Measurements from ENCODE around the gene SRPK1. TPM values are rescaled to one million over a fixed set of nuclear protein-coding genes. Genes with fewer than 3 reads are reported as not detected.
"Not testable (repeated sequence)": the region's sequence is repeated elsewhere in the genome, so short reads cannot be mapped to it uniquely, and the experiment has no call there.

The SRPK1 gene
- total RNA-seq, 2 experiments from 2014 or later: 131 to 136 TPM

- not testable (repeated sequence) for DNase-seq, H3K27ac Mint-ChIP-seq, H3K27me3 Mint-ChIP-seq, H3K9me3 Mint-ChIP-seq, H3K4me3 Mint-ChIP-seq
- H3K36me3 Mint-ChIP-seq: peaks cover 53% of the 10 kb centered on the region
- peaks cover 30% of the 10 kb centered on the region for H3K4me1 Mint-ChIP-seq
These were observed 4.0 kb downstream of the SRPK1 start for GRCh38 chr6:35916893-35917292.

- DNase-seq: no peak
- H3K36me3 Mint-ChIP-seq: peaks cover 57% of the 10 kb centered on the region
- H3K27ac Mint-ChIP-seq: no peak overlapping the region
- peaks cover 3% of the 10 kb centered on the region for H3K27me3 Mint-ChIP-seq
- peaks cover 26% of the 10 kb centered on the region for H3K4me1 Mint-ChIP-seq
- peaks cover 3% of the 10 kb centered on the region for H3K9me3 Mint-ChIP-seq
- H3K4me3 Mint-ChIP-seq: no peak overlapping the region
These were observed 4.8 kb downstream of the SRPK1 start for GRCh38 chr6:35916056-35916455.

- Mint-ChIP-seq H3K9me3 (peaks cover 4% of the 10 kb centered on the region), H3K36me3 (peaks cover 64% of the 10 kb centered on the region), H3K4me1 (peaks cover 27% of the 10 kb centered on the region), H3K27me3 (no peaks in the 10 kb centered on the region), H3K4me3 (no peak overlapping the region), H3K27ac (no peak overlapping the region)
- DNase-seq: no peak
These were observed 6.4 kb downstream of the SRPK1 start for GRCh38 chr6:35914536-35914935.

- no peak overlapping the region for H3K27ac Mint-ChIP-seq
- H3K4me1 Mint-ChIP-seq: peaks cover 13% of the 10 kb centered on the region
- peaks cover 74% of the 10 kb centered on the region for H3K36me3 Mint-ChIP-seq
- DNase-seq: no peak
- H3K27me3 Mint-ChIP-seq: no peaks in the 10 kb centered on the region
- peaks cover 12% of the 10 kb centered on the region for H3K9me3 Mint-ChIP-seq
- no peak overlapping the region for H3K4me3 Mint-ChIP-seq
These were observed 8.8 kb downstream of the SRPK1 start for GRCh38 chr6:35911871-35912653.

GRCh38 chr6:35909571-35909970 is 11.3 kb downstream of the SRPK1 start:
- H3K27me3 Mint-ChIP-seq, H3K27ac Mint-ChIP-seq: not testable (repeated sequence)

GRCh38 chr6:35908753-35909401 is 12.0 kb downstream of the SRPK1 start:
- H3K27me3 Mint-ChIP-seq, H3K27ac Mint-ChIP-seq, DNase-seq, H3K4me3 Mint-ChIP-seq: not testable (repeated sequence)
- Mint-ChIP-seq H3K9me3 (peaks cover 12% of the 10 kb centered on the region), H3K4me1 (peaks cover 16% of the 10 kb centered on the region), H3K36me3 (peaks cover 73% of the 10 kb centered on the region)

More at GRCh38 chr6:35909571-35909970, 11.3 kb downstream of the SRPK1 start:
- Mint-ChIP-seq H3K4me1 (peaks cover 18% of the 10 kb centered on the region), H3K36me3 (peaks cover 74% of the 10 kb centered on the region), H3K9me3 (peaks cover 12% of the 10 kb centered on the region)
- not testable (repeated sequence) for DNase-seq, H3K4me3 Mint-ChIP-seq

DNA sequence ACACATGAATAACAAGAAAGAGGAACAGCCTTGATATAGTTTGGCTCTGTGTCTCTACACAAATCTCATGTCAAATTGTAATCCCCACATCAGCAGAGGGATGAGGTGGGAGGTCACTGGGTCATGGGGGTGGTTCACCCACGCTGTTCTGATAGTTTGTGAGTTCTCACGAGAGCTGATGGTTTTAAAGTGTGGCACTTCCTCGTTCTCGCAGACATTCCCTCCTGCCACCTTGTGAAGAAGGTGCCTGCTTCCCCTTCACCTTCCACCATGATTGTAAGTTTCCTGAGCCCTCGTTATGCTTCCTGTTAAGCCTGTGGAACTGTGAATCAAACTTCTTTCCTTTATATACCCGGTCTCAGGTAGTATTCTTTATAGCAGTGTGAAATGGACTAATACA is 13.1 kb downstream of the SRPK1 start:
- no peak overlapping the region for H3K27ac Mint-ChIP-seq
- peaks cover 13% of the 10 kb centered on the region for H3K4me1 Mint-ChIP-seq
- DNase-seq: no peak
- peaks cover 69% of the 10 kb centered on the region for H3K36me3 Mint-ChIP-seq
- no peak overlapping the region for H3K4me3 Mint-ChIP-seq
- peaks cover 12% of the 10 kb centered on the region for H3K9me3 Mint-ChIP-seq
- no peaks in the 10 kb centered on the region for H3K27me3 Mint-ChIP-seq

DNA sequence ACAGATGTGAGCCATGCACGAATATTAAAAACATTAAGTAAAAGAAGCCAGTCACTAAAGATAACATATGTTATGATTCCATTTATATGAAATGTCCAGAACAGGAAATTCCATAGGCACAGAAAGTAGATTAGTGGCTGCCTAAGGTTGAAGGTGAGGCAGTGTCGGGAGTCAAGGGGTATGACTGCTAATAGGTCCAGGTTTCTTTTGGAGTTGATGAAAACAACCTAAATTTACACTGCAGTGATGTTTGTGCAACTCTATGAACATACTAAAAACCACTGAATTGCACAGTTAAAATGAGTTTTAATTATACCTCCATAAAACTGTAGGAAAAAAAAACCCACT is 14.4 kb downstream of the SRPK1 start:
- Mint-ChIP-seq H3K4me1 (peaks cover 11% of the 10 kb centered on the region), H3K36me3 (peaks cover 61% of the 10 kb centered on the region), H3K9me3 (peaks cover 11% of the 10 kb centered on the region), H3K4me3 (no peak overlapping the region), H3K27ac (no peak overlapping the region), H3K27me3 (no peaks in the 10 kb centered on the region)
- DNase-seq: no peak

GRCh38 chr6:35905841-35906498 is 14.9 kb downstream of the SRPK1 start:
- Mint-ChIP-seq H3K4me1 (peaks cover 11% of the 10 kb centered on the region), H3K4me3 (no peak overlapping the region), H3K9me3 (peaks cover 9% of the 10 kb centered on the region), H3K36me3 (peaks cover 61% of the 10 kb centered on the region), H3K27me3 (no peaks in the 10 kb centered on the region), H3K27ac (no peak overlapping the region)
- no peak for DNase-seq

DNA sequence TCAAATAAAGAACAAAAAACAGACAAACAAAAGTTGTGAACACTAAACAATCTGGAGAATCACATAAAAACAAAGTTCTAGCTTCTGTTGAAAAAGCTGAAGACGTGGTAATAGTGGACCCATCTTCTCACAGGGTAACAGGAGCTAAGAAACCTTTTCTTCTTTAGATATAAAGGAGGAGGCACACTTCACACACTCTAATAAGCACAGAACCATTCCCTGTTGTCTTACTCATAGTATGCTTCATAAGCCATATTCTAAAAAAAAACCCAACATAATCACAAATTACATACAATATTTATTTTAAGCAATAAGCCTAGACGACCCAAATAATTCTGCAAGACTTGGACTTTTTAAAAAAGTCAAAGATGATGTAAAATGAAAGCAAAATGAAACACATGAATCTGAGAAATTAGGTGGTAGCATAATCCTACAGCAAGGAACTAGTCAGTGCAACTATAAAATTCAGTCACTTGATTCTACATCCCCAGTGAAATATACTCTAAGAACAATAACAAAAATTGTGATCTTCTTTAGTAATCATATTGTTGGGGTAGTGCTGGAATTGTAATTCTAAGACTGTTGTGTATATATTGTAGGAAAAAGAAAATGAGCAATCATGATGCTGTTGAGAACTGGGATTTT is 15.6 kb downstream of the SRPK1 start:
- Mint-ChIP-seq H3K27me3 (no peaks in the 10 kb centered on the region), H3K4me1 (peaks cover 15% of the 10 kb centered on the region), H3K27ac (no peak overlapping the region), H3K9me3 (peaks cover 8% of the 10 kb centered on the region), H3K4me3 (no peak overlapping the region), H3K36me3 (peaks cover 60% of the 10 kb centered on the region)
- no peak for DNase-seq

DNA sequence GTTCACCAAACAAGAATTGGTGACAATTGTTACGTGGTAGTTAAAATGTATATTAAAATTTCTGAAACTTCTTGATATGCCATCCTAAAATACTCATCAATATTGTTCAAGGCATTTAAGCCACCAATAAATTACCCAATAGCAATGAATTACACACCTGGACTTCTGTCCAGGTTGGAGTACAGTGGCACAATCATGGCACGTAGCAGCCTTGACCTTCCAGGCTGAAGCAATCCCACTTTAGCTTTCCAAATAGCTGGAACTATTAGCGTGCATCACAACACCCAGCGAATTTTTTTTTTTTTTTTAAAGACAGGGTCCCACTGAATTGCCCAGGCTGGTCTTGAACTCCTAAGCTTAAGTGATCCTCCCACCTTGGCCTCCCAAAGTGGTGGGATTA is 17.2 kb downstream of the SRPK1 start:
- DNase-seq: no peak
- Mint-ChIP-seq H3K27me3 (no peaks in the 10 kb centered on the region), H3K9me3 (peaks cover under 1% of the 10 kb centered on the region), H3K4me1 (peaks cover 18% of the 10 kb centered on the region), H3K4me3 (no peak overlapping the region), H3K36me3 (peaks cover 58% of the 10 kb centered on the region), H3K27ac (no peak overlapping the region)

DNA sequence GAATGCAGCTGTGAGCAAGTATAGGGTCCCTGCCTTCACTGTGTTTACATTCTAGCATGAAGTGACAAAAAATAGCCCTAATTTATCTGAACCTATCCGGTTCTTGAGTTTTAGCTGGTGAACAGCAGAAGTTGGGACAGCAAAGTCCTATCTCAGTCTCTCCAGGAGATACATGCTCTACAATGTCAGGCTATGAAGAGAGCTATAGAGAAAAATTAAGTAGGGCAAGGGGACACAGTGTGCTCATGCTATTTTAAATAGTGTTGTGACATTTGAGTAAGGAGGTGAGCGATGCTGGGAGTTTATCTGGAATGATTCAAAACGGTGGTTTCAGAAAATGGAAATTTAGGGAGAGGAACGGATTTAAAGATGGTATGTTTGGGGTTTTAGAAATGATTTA is 20.4 kb downstream of the SRPK1 start:
- H3K36me3 Mint-ChIP-seq: peaks cover 57% of the 10 kb centered on the region
- H3K4me3 Mint-ChIP-seq: no peak overlapping the region
- no peak overlapping the region for H3K27ac Mint-ChIP-seq
- DNase-seq: no peak
- H3K9me3 Mint-ChIP-seq: no peaks in the 10 kb centered on the region
- H3K27me3 Mint-ChIP-seq: no peaks in the 10 kb centered on the region
- H3K4me1 Mint-ChIP-seq: peaks cover 17% of the 10 kb centered on the region

DNA sequence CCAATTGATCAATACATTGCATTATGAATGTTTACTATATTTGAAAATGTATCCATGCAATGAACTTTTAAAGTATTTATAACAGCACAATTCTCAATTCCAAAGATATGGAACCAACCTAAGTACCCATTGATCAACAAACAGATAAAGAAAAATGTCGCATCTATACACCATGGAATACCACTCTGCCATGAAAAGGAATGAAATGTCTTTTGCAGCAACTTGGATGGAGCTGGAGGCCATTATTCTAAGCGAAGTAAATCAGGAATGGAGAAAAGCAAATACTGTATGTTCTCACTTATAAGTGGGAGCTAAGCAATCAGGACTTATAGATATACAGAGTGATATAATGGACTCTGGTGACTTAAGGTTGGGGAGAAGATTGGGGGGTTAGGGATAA is 22.9 kb downstream of the SRPK1 start:
- peaks cover 26% of the 10 kb centered on the region for H3K4me1 Mint-ChIP-seq
- no peaks in the 10 kb centered on the region for H3K9me3 Mint-ChIP-seq
- no peak for DNase-seq
- H3K27ac Mint-ChIP-seq: no peak overlapping the region
- H3K27me3 Mint-ChIP-seq: no peaks in the 10 kb centered on the region
- peaks cover 52% of the 10 kb centered on the region for H3K36me3 Mint-ChIP-seq
- H3K4me3 Mint-ChIP-seq: no peak overlapping the region

DNA sequence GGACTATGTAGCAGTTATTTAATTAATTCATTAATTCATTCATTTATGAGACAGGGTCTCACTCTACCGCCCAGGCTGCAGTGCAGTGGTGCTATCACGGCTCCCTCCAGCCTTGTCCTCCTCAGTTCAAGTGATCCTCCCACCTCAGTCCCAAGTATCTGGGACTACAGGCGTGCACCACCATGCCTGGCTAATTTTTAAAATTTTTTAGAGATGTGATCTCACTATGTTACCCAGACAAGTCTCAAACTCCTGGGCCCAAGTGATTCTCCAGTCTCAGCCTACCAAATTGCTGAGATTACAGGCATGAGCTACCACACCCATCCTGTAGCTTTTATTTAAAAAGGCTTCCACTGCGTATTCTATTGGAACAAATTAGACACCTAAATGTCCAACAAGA is 23.4 kb downstream of the SRPK1 start:
- Mint-ChIP-seq H3K27ac (no peak overlapping the region), H3K4me1 (peaks cover 26% of the 10 kb centered on the region), H3K36me3 (peaks cover 50% of the 10 kb centered on the region), H3K27me3 (no peaks in the 10 kb centered on the region), H3K4me3 (no peak overlapping the region), H3K9me3 (no peaks in the 10 kb centered on the region)
- no peak for DNase-seq

GRCh38 chr6:35897036-35897435 is 23.9 kb downstream of the SRPK1 start:
- Mint-ChIP-seq H3K4me3 (no peak overlapping the region), H3K27ac (no peak overlapping the region), H3K4me1 (peaks cover 26% of the 10 kb centered on the region), H3K36me3 (peaks cover 51% of the 10 kb centered on the region), H3K9me3 (no peaks in the 10 kb centered on the region), H3K27me3 (no peaks in the 10 kb centered on the region)
- DNase-seq: no peak
